Adipose tissue (tissue), 3 donors: ENCODE measurements around the gene ZRANB3. TPM values are rescaled to one million over a fixed set of nuclear protein-coding genes. Genes with fewer than 3 reads are reported as not detected.
"Not testable (repeated sequence)": the region's sequence is repeated elsewhere in the genome, so short reads cannot be mapped to it uniquely, and the experiment has no call there.

Experiments
- H3K27ac ChIP-seq: one replicate; pipeline ENCODE4 v1.5.1; 2013; ENCODE audit warnings: low read depth, low read length
- WGBS, 3 donors: extraction: QIAGEN DNeasy Blood & Tissue Kit; methylation state at CpG; one replicate each; pipeline ENCODE4 v1.1.7; 2013; 5-methylcytosine and 5-hydroxymethylcytosine counted together
- polyA plus RNA-seq, 3 donors: library from polyadenylated mRNA; stranded (reverse); fragments of 200-250 nt; gene quantifications; one replicate each; pipeline ENCODE4 v1.2.3, GENCODE V29; 2013
- donor health status: healthy with polysubstance abuse.
- donor health status: Bipolar disorder and iron deficiency.
- donor health status: healthy.

Gene ZRANB3
- 1 to 10 TPM; 1.5 to 2.7 (median 2.0) TPM for polyA plus RNA-seq

- 0 to 1% (median 0%) methylated on average over 46 of the region's 46 CpGs for WGBS, 3 donors
- H3K27ac ChIP-seq: peak within 1 kb of the TSS; percentile 75
Measured at GRCh38 chr2:135530313-135531230, at the start of gene ZRANB3. Gene ZRANB3, minus strand, starts transcription at chr2:135531218.

- WGBS, 3 donors: 94 to 100% (median 100%) methylated on average over 1 of the region's 1 CpG
- H3K27ac ChIP-seq: no peak overlapping the region
Measured at GRCh38 chr2:135573620-135574019, 42.6 kb upstream of the ZRANB3 start.

GRCh38 chr2:135570884-135571283 lies 39.9 kb upstream of the ZRANB3 start:
- no peak overlapping the region for H3K27ac ChIP-seq
- 79 to 95% (median 86%) methylated on average over 2 of the region's 2 CpGs for WGBS, 3 donors

GRCh38 chr2:135563793-135564192 lies 32.8 kb upstream of the ZRANB3 start:
- 93 to 98% (median 96%) methylated on average over 4 of the region's 4 CpGs for WGBS, 3 donors
- no peak overlapping the region for H3K27ac ChIP-seq

GRCh38 chr2:135561925-135562324 lies 30.9 kb upstream of the ZRANB3 start:
- H3K27ac ChIP-seq: no peak overlapping the region
- 96 to 99% (median 98%) methylated on average over 4 of the region's 4 CpGs for WGBS, 3 donors

- H3K27ac ChIP-seq: no peak overlapping the region
- WGBS, 3 donors: 72 to 85% (median 81%) methylated on average over 1 of the region's 1 CpG
Measured at GRCh38 chr2:135557530-135557929, 26.5 kb upstream of the ZRANB3 start.

GRCh38 chr2:135555311-135555710 lies 24.3 kb upstream of the ZRANB3 start:
- 87 to 96% (median 95%) methylated on average over 4 of the region's 4 CpGs for WGBS, 3 donors

GRCh38 chr2:135552887-135553286 lies 21.9 kb upstream of the ZRANB3 start:
- 83 to 96% (median 96%) methylated on average over 4 of the region's 4 CpGs for WGBS, 3 donors
- H3K27ac ChIP-seq: no peak overlapping the region

More at GRCh38 chr2:135555311-135555710, 24.3 kb upstream of the ZRANB3 start:
- H3K27ac ChIP-seq: no peak overlapping the region

- no peak overlapping the region for H3K27ac ChIP-seq
- WGBS, 3 donors: 90 to 92% (median 91%) methylated on average over 5 of the region's 5 CpGs
Measured at GRCh38 chr2:135551356-135551755, 20.3 kb upstream of the ZRANB3 start.

- 96 to 97% (median 96%) methylated on average over 3 of the region's 3 CpGs for WGBS, 3 donors
Measured at GRCh38 chr2:135547311-135547710, 16.3 kb upstream of the ZRANB3 start.

GRCh38 chr2:135546436-135546835 lies 15.4 kb upstream of the ZRANB3 start:
- no peak overlapping the region for H3K27ac ChIP-seq
- 89 to 96% (median 92%) methylated on average over 3 of the region's 3 CpGs for WGBS, 3 donors

More at GRCh38 chr2:135547311-135547710, 16.3 kb upstream of the ZRANB3 start:
- no peak overlapping the region for H3K27ac ChIP-seq

- not testable (repeated sequence) for H3K27ac ChIP-seq
- WGBS, 3 donors: 97 to 98% (median 98%) methylated on average over 15 of the region's 15 CpGs
Measured at GRCh38 chr2:135533545-135533944, 2.5 kb upstream of the ZRANB3 start.

- 51 to 53% (median 52%) methylated on average over 3 of the region's 3 CpGs for WGBS, 3 donors
- H3K27ac ChIP-seq: no peak overlapping the region
Measured at GRCh38 chr2:135532581-135532980, 1.6 kb upstream of the ZRANB3 start.

GRCh38 chr2:135531231-135532197 lies 496 bp upstream of the ZRANB3 start, which contains the start of gene R3HDM1:
Gene R3HDM1, plus strand, starts transcription at chr2:135531484. Its CDS starts 73,362 bp downstream, at chr2:135604846.
- H3K27ac ChIP-seq: peak within 1 kb of the TSS; percentile 75
- WGBS, 3 donors: 0 to 1% (median 0%) methylated on average over 54 to 73 of the region's 75 CpGs

- no peak overlapping the region for H3K27ac ChIP-seq
- WGBS, 3 donors: 82 to 95% (median 86%) methylated on average over 3 of the region's 3 CpGs
Measured at GRCh38 chr2:135528006-135528405, 3.0 kb downstream of the ZRANB3 start.

- H3K27ac ChIP-seq: no peak overlapping the region
- WGBS, 3 donors: 95 to 100% (median 100%) methylated on average over 1 of the region's 1 CpG
Measured at GRCh38 chr2:135525786-135526185, 5.2 kb downstream of the ZRANB3 start.

- 97 to 98% (median 98%) methylated on average over 2 of the region's 2 CpGs for WGBS, 3 donors
- no peak overlapping the region for H3K27ac ChIP-seq
Measured at GRCh38 chr2:135512099-135512498, 18.9 kb downstream of the ZRANB3 start.

- H3K27ac ChIP-seq: no peak overlapping the region
- 95 to 99% (median 97%) methylated on average over 5 of the region's 5 CpGs for WGBS, 3 donors
Measured at GRCh38 chr2:135510577-135510976, 20.4 kb downstream of the ZRANB3 start.

- no peak overlapping the region for H3K27ac ChIP-seq
- 81 to 95% (median 93%) methylated on average over 1 of the region's 1 CpG for WGBS, 3 donors
Measured at GRCh38 chr2:135504811-135505210, 26.2 kb downstream of the ZRANB3 start.
